Gastroesophageal sphincter (tissue), 4 donors: ENCODE measurements around the gene TLCD5. TPM values are rescaled to one million over a fixed set of nuclear protein-coding genes. Genes with fewer than 3 reads are reported as not detected.

Experiments
- ATAC-seq: fragments of 150-250 bp; one replicate; pipeline ENCODE4 v1.9.1; 2016; ENCODE audit warnings: mild to moderate bottlenecking, moderate library complexity
- H3K27ac ChIP-seq, 4 donors: fragments of 200-600 bp; sonication (generic) in 3 of 4; 1 replicate in 3 of 4; 2 replicates in 1 of 4; pipeline ENCODE4 v1.5.1; 2016 to 2019
- H3K27me3 ChIP-seq: fragments of 200-600 bp; sonication (generic); one replicate; pipeline ENCODE4 v1.5.1; 2019
- H3K36me3 ChIP-seq, 2 donors: fragments of 200-600 bp; sonication (generic); one replicate each; pipeline ENCODE4 v1.5.1; 2019; ENCODE audit warnings: control low read depth in 1 of 2
- H3K4me1 ChIP-seq, 3 donors: fragments of 200-600 bp; sonication (generic); 1 replicate in 2 of 3; 2 replicates in 1 of 3; pipeline ENCODE4 v1.5.1; 2016 to 2019; ENCODE audit warnings: control low read depth in 2 of 3
- H3K4me3 ChIP-seq, 2 donors: fragments of 200-600 bp; sonication (generic); one replicate each; pipeline ENCODE4 v1.5.1; 2019; ENCODE audit warnings: mild to moderate bottlenecking in 1 of 2, moderate library complexity in 1 of 2
- H3K9me3 ChIP-seq, 3 donors: fragments of 200-600 bp; sonication (generic); one replicate each; pipeline ENCODE4 v1.5.1; 2017 to 2019; ENCODE audit warnings: control low read depth in 2 of 3
- EP300 ChIP-seq: sonication (generic); formaldehyde crosslinking; IDR thresholded peaks from one replicate; pipeline ENCODE4 v1.6.1; 2017; ENCODE audit warnings: antibody characterized with exemption, mild to moderate bottlenecking
- POLR2A ChIP-seq, 2 donors: fragments of 450-650 bp; IDR thresholded peaks; one replicate each; pipeline ENCODE4 v1.6.1; 2017; ENCODE audit warnings: antibody characterized with exemption in 2 of 2, mild to moderate bottlenecking in 2 of 2, moderate library complexity in 1 of 2
- POLR2AphosphoS5 ChIP-seq: sonication (generic); formaldehyde crosslinking; IDR thresholded peaks from one replicate; pipeline ENCODE4 v1.6.1; 2017; ENCODE audit warnings: antibody characterized with exemption
- WGBS, 2 donors: methylation state at CpG; one replicate each; pipeline ENCODE4 v1.1.5; 2018; ENCODE audit warnings: low coverage in 1 of 2; 5-methylcytosine and 5-hydroxymethylcytosine counted together
- total RNA-seq, 4 donors: library from RNA; depleted of rRNA; stranded (reverse); fragments of >200 nt; gene quantifications; one replicate each; pipeline ENCODE4 v1.1.0, GENCODE V29; 2016
- TF ChIP-seq, protein P1 (sequence below), 4 experiments: fragments of 200-600 bp in 2 of 4; fragments of 450-650 bp in 2 of 4; sonication (generic) in 1 of 4; IDR thresholded peaks; one replicate each; pipeline ENCODE4 v1.5.1; 2017 to 2019; ENCODE audit warnings: antibody characterized with exemption in 4 of 4, mild to moderate bottlenecking in 2 of 4, moderate library complexity in 2 of 4

TLCD5 gene
- total RNA-seq, 4 donors from 2014 or later: 6.1 to 8.1 (median 7.5) TPM

DNA sequence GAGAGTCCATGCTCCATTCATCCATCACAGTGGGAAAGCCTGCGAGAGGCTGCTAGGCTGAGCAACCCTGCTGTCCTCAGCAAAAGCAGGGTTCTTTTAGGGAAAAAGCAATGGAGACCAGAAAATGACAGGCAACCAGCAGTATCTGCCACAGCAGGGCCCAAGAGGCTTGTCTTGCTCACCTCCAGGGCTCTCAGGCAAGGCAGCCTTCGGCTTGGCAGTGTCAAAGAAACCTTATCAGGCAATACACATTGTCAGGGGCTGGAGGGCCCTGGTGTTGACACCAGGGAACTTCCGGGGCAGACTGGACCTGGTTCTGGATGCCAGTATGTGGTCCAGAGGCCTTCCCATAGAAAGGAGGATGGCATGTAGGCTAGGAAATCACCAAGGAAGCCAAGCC lies 10.2 kb upstream of the TLCD5 start:
- no peak for ATAC-seq
- H3K27ac ChIP-seq: no peak overlapping the region
- no peak for TF ChIP-seq POLR2AphosphoS5
- no peak for TF ChIP-seq EP300
- no peak for TF ChIP-seq POLR2A (IDR thresholded peaks at IDR 0.05)
- no peaks in the 10 kb centered on the region for H3K9me3 ChIP-seq
- H3K27me3 ChIP-seq: no peaks in the 10 kb centered on the region
- H3K4me1 ChIP-seq: peaks cover 0 to 21% (median 9%) of the 10 kb centered on the region in 3 donors
- H3K36me3 ChIP-seq: no peaks in the 10 kb centered on the region
- 70% methylated on average over 2 of the region's 3 CpGs; no CpG with 5 or more reads in 1 of the 2 donors for WGBS, 2 donors
- no peak overlapping the region for H3K4me3 ChIP-seq

- no peaks in the 10 kb centered on the region for H3K27me3 ChIP-seq
- H3K27ac ChIP-seq: peak overlapping the region in 3 of 4 donors; percentile 62 to 66 (median 65)
- no peaks in the 10 kb centered on the region for H3K36me3 ChIP-seq
- TF ChIP-seq POLR2AphosphoS5 (no peak), POLR2A (IDR thresholded peaks at IDR 0.05) (no peak), EP300 (no peak)
- TF ChIP-seq, protein P1, sequence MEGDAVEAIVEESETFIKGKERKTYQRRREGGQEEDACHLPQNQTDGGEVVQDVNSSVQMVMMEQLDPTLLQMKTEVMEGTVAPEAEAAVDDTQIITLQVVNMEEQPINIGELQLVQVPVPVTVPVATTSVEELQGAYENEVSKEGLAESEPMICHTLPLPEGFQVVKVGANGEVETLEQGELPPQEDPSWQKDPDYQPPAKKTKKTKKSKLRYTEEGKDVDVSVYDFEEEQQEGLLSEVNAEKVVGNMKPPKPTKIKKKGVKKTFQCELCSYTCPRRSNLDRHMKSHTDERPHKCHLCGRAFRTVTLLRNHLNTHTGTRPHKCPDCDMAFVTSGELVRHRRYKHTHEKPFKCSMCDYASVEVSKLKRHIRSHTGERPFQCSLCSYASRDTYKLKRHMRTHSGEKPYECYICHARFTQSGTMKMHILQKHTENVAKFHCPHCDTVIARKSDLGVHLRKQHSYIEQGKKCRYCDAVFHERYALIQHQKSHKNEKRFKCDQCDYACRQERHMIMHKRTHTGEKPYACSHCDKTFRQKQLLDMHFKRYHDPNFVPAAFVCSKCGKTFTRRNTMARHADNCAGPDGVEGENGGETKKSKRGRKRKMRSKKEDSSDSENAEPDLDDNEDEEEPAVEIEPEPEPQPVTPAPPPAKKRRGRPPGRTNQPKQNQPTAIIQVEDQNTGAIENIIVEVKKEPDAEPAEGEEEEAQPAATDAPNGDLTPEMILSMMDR (IDR thresholded peaks at IDR 0.05): no peak
- ATAC-seq: peak; percentile 64
- 13 to 29% methylated on average over 2 to 3 of the region's 8 CpGs for WGBS, 2 donors
- H3K9me3 ChIP-seq: no peaks in the 10 kb centered on the region
- H3K4me1 ChIP-seq: peaks cover 0 to 21% (median 9%) of the 10 kb centered on the region in 3 donors
- H3K4me3 ChIP-seq: no peak overlapping the region
These were observed 8.0 kb upstream of the TLCD5 start for GRCh38 chr11:120316880-120317688.

GRCh38 chr11:120317689-120318480 lies 7.2 kb upstream of the TLCD5 start:
- no peaks in the 10 kb centered on the region for H3K36me3 ChIP-seq
- TF ChIP-seq POLR2A (IDR thresholded peaks at IDR 0.05) (no peak), EP300 (no peak), POLR2AphosphoS5 (no peak)
- TF ChIP-seq, protein P1 (IDR thresholded peaks at IDR 0.05): no peak
- no peak for ATAC-seq
- no peaks in the 10 kb centered on the region for H3K9me3 ChIP-seq
- no peak overlapping the region for H3K4me3 ChIP-seq
- peaks cover 0 to 21% (median 9%) of the 10 kb centered on the region in 3 donors for H3K4me1 ChIP-seq
- 73 to 85% methylated on average over 6 to 7 of the region's 10 CpGs for WGBS, 2 donors
- no peaks in the 10 kb centered on the region for H3K27me3 ChIP-seq
- peak overlapping the region in 3 of 4 donors; percentile 62 to 66 (median 65) for H3K27ac ChIP-seq

- Histone ChIP-seq H3K4me1 (peaks cover 0 to 21% (median 9%) of the 10 kb centered on the region in 3 donors), H3K9me3 (no peaks in the 10 kb centered on the region), H3K27me3 (no peaks in the 10 kb centered on the region), H3K36me3 (no peaks in the 10 kb centered on the region), H3K4me3 (no peak overlapping the region), H3K27ac (no peak overlapping the region)
- WGBS, 2 donors: 89 to 92% methylated on average over 3 to 4 of the region's 4 CpGs
- ATAC-seq: no peak
- no peak for TF ChIP-seq POLR2AphosphoS5
These were observed 6.2 kb upstream of the TLCD5 start for GRCh38 chr11:120318906-120319305.

DNA sequence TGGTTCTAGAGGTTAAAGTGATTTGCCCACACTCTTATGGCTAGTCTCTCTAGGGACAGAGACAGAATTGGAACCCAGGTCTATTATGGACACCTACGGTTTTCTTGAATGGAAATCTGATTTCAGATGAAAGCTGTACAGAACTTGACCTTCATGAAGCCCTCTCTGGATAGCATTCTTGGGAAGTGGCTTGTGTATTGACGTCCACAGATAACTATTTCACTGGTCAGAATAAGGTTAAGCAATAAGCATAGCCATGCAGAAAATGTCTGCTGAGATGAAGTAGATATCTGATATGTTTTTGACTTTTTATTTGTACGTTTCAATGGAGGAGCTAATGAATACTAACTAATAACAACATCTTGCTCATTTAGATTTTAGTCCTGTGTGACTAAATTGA lies 1.1 kb downstream of the TLCD5 start:
- TF ChIP-seq POLR2AphosphoS5 (peak; percentile 47), EP300 (no peak), POLR2A (IDR thresholded peaks at IDR 0.05) (no peak)
- TF ChIP-seq, protein P1 (IDR thresholded peaks at IDR 0.05): no peak

More for the DNA sequence above, 1.1 kb downstream of the TLCD5 start:
- Histone ChIP-seq H3K4me3 (peak overlapping the region in 1 of 2 donors; percentile 79), H3K27ac (peak overlapping the region; percentile 27 to 96 (median 92)), H3K27me3 (no peaks in the 10 kb centered on the region), H3K36me3 (peaks cover 0 to 17% of the 10 kb centered on the region in 2 donors), H3K4me1 (peaks cover 6 to 34% (median 6%) of the 10 kb centered on the region in 3 donors), H3K9me3 (no peaks in the 10 kb centered on the region)
- ATAC-seq: peak; percentile 25
- 38 to 53% methylated on average over 2 to 3 of the region's 3 CpGs for WGBS, 2 donors
